Activated CD4-positive, alpha-beta memory T cell treated with anti-CD3 and anti-CD28 coated beads for 36 hours (primary cell): Measurements from ENCODE around the gene CARTPT. TPM values are rescaled to one million over a fixed set of nuclear protein-coding genes. Genes with fewer than 3 reads are reported as not detected.

Source experiments
- CTCF ChIA-PET: fragments of 350-600 bp; sonication (Branson Sonifier 250); formaldehyde crosslinking; loops from one replicate; lab custom pipeline; 2021; ENCODE audit warnings: antibody characterized with exemption, inconsistent platforms; lab: Charles Lee
- POLR2A ChIA-PET: fragments of 350-600 bp; sonication (Branson Sonifier 250); formaldehyde crosslinking; loops from one replicate; lab custom pipeline; 2021; ENCODE audit warnings: antibody characterized with exemption; lab: Charles Lee
- DNase-seq: peaks from one replicate; pipeline ENCODE4 v3.0.0-alpha.2; 2020
- H3K27ac Mint-ChIP-seq: one replicate; pipeline ENCODE4 v1.8.0; 2021; ENCODE audit warnings: mixed read lengths
- H3K27me3 Mint-ChIP-seq: one replicate; pipeline ENCODE4 v1.8.0; 2021; ENCODE audit warnings: mixed read lengths
- H3K36me3 Mint-ChIP-seq: one replicate; pipeline ENCODE4 v1.8.0; 2021; ENCODE audit warnings: mixed read lengths
- H3K4me1 Mint-ChIP-seq: one replicate; pipeline ENCODE4 v1.8.0; 2021; ENCODE audit warnings: low read depth, mixed read lengths
- H3K4me3 Mint-ChIP-seq: one replicate; pipeline ENCODE4 v1.8.0; 2021; ENCODE audit warnings: mild to moderate bottlenecking, mixed read lengths
- H3K9me3 Mint-ChIP-seq: one replicate; pipeline ENCODE4 v1.8.0; 2021; ENCODE audit warnings: mixed read lengths
- intact Hi-C: fragments of 100-400 bp; cut with micrococcal nuclease; formaldehyde crosslinking; loops from one replicate; pipeline ENCODE4 v1.15.1; 2023
- total RNA-seq, 2 experiments: library from RNA; stranded (reverse); gene quantifications; one replicate each; pipeline ENCODE4 v1.2.3, GENCODE V29; 2021

The CARTPT gene
- total RNA-seq, 2 experiments from 2014 or later: not detected

DNA sequence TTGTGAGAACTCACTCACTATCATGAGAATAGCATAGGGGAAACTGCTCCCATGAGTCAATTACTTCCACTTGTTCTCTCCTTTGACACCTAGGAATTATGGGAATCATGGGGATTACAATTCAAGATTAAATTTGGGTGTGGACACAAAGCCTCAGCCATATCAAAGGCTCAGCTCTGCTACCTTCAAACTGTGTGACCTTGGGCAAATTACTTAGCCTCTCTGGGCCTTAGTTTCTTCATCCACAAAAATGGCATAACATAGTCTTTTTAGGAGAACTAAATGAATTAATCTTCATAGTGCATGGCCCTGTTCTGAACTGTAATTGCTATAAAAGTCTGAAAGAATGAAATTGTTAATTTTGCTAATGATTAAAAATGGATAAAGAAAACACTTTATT is 18.3 kb upstream of the CARTPT start:
- DNase-seq: no peak
- ChIA-PET POLR2A (no interaction called here), CTCF (no interaction called here)
- H3K27ac Mint-ChIP-seq: no peak overlapping the region
- H3K4me1 Mint-ChIP-seq: peaks cover 9% of the 10 kb centered on the region
- peaks cover 7% of the 10 kb centered on the region for H3K27me3 Mint-ChIP-seq
- intact Hi-C loops: no loop called here
- no peak overlapping the region for H3K4me3 Mint-ChIP-seq
- H3K9me3 Mint-ChIP-seq: no peaks in the 10 kb centered on the region
- H3K36me3 Mint-ChIP-seq: no peaks in the 10 kb centered on the region

DNA sequence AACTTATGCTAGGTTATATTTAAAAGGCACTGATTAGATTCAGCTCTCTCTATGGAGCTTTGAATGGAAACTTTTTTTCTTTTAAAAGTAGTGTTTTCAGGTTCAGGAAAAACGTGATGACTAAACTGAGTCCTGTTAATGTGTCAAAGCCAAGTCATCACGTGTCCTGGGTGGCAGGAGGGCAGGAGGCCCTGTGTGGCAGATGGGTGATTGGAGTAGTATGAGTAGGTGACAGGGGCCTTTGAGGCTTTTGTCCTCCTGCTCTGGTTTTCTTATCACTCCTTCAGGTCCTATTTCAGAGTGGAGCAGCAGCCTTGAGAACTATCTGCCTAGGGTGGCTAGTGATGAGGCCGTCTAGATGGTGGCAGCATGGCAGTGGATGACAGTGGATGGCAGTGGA is 17.7 kb upstream of the CARTPT start:
- peaks cover 7% of the 10 kb centered on the region for H3K27me3 Mint-ChIP-seq
- H3K27ac Mint-ChIP-seq: no peak overlapping the region
- ChIA-PET POLR2A (no interaction called here), CTCF (no interaction called here)
- H3K36me3 Mint-ChIP-seq: no peaks in the 10 kb centered on the region
- H3K9me3 Mint-ChIP-seq: no peaks in the 10 kb centered on the region
- DNase-seq: peak; percentile 39
- peaks cover 9% of the 10 kb centered on the region for H3K4me1 Mint-ChIP-seq
- no peak overlapping the region for H3K4me3 Mint-ChIP-seq
- intact Hi-C loops: no loop called here

DNA sequence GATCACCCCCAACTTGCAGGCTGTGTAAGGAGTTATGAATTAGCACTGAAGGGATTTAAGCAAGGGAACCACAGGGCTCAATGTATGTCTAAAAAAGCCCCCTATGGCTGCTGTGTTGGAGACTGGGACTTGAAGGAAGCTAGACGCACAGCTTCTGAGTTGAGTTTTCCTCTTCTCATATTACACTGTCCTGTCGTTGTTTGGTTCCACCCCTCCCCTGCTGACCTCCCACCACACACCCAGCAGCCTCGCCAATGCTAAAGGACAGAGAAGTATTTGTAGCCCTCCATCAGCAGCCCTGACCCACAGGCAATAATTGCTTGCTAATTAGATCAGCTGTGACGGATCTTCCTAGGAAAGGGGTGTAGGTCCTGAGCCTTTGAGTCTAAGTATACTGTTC is 15.1 kb upstream of the CARTPT start:
- ChIA-PET CTCF (no interaction called here), POLR2A (no interaction called here)
- Mint-ChIP-seq H3K4me1 (peaks cover 1% of the 10 kb centered on the region), H3K27ac (no peak overlapping the region), H3K4me3 (no peak overlapping the region), H3K9me3 (no peaks in the 10 kb centered on the region), H3K27me3 (peaks cover 4% of the 10 kb centered on the region), H3K36me3 (no peaks in the 10 kb centered on the region)
- DNase-seq: no peak
- intact Hi-C loops: no loop called here

DNA sequence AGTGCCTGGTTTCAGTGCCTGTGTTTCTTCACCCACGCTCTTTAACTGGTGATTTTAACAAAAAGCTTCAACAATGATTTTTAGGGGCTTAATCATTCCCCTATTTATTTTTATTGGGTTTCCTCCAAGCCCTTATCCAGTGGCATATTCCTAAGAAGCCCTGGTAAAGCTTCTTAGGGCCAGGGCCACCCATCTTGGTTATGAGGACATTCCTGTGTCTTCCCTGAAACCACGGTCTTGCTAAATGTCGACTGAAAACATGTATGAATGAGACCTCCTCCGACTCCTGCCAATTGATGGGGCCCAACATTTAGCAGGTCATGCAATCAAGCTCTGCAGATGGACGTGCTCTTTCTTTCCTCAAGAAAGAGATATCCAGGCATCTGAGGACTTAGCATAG is 13.7 kb upstream of the CARTPT start:
- ChIA-PET CTCF (no interaction called here), POLR2A (no interaction called here)
- Mint-ChIP-seq H3K4me3 (no peak overlapping the region), H3K27ac (no peak overlapping the region), H3K9me3 (no peaks in the 10 kb centered on the region), H3K36me3 (no peaks in the 10 kb centered on the region), H3K27me3 (peaks cover 4% of the 10 kb centered on the region), H3K4me1 (peaks cover 1% of the 10 kb centered on the region)
- DNase-seq: no peak
- intact Hi-C loops: no loop called here

DNA sequence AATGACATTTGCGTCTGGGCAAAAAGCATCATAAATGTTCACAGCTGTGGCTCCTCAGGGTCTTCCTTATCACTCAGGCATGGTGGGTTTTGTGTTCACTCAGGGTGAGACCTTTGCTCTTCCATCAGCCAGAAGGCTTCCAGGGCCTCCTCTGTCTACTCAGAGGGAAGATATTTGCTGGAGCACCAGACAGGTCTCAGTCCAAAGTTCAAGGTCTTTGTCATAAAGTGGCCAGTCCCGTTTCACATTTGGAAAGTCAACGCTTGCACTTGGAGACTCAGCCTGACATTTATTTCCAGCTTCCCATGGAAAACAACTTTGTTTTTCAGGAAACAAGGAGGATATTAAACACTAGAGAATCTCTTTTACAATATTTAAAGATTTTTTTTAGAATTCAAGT is 12.2 kb upstream of the CARTPT start:
- H3K36me3 Mint-ChIP-seq: no peaks in the 10 kb centered on the region
- H3K27ac Mint-ChIP-seq: no peak overlapping the region
- ChIA-PET POLR2A (no interaction called here), CTCF (no interaction called here)
- intact Hi-C loops: no loop called here
- no peaks in the 10 kb centered on the region for H3K9me3 Mint-ChIP-seq
- no peaks in the 10 kb centered on the region for H3K4me1 Mint-ChIP-seq
- H3K27me3 Mint-ChIP-seq: peaks cover 4% of the 10 kb centered on the region
- no peak overlapping the region for H3K4me3 Mint-ChIP-seq
- DNase-seq: no peak

DNA sequence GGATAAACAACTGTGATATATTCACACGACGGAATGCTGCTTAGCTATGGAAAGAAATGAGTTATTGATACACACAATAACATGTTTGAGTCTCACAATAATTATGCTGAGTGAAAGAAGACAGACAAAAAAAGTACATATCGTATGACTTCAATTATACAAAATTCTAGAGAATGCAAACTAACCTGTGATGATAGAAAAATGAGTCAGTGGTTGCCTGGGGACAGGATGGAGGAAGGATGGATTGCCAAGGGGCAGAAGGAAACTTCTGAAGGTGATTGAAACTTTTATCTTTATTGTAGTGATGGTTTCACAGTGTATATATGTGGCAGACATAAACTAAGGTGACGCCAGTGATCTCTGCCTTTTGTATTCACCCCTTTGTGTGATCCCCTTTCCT is 7.5 kb upstream of the CARTPT start:
- no peak for DNase-seq
- ChIA-PET POLR2A (no interaction called here), CTCF (no interaction called here)
- no peaks in the 10 kb centered on the region for H3K9me3 Mint-ChIP-seq
- H3K36me3 Mint-ChIP-seq: no peaks in the 10 kb centered on the region
- H3K4me1 Mint-ChIP-seq: no peaks in the 10 kb centered on the region
- H3K27me3 Mint-ChIP-seq: peaks cover 20% of the 10 kb centered on the region
- H3K27ac Mint-ChIP-seq: no peak overlapping the region
- intact Hi-C loops: no loop called here
- H3K4me3 Mint-ChIP-seq: no peak overlapping the region

DNA sequence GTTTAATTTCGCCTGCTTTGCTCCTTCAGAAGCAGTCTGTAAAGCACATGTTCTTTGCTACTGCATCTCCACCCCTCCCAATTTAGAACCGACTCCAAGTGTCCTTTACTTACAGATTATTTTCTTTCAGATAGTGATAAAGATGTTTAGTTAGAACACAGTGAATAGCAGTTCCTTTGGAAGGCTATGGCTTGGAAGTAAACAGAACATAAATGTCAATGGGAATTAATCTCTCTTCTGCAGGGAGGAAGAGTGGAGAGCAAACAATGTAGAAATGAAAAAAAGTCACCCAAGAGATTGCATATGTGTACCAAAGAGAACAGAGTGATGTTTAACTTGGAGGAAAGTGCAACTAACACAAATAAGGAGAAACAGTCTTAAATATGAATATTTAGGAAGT is 4.2 kb upstream of the CARTPT start:
- Mint-ChIP-seq H3K27ac (no peak overlapping the region), H3K36me3 (no peaks in the 10 kb centered on the region), H3K27me3 (peaks cover 39% of the 10 kb centered on the region), H3K4me1 (peaks cover 2% of the 10 kb centered on the region), H3K9me3 (no peaks in the 10 kb centered on the region), H3K4me3 (no peak overlapping the region)
- DNase-seq: no peak
- CTCF ChIA-PET: interaction anchor here (0.7 kb wide), 1 partner anchor 43 kb away, joined by 5 read pairs; no protein-coding TSS in a partner anchor
- intact Hi-C loops: no loop called here
- POLR2A ChIA-PET: no interaction called here

DNA sequence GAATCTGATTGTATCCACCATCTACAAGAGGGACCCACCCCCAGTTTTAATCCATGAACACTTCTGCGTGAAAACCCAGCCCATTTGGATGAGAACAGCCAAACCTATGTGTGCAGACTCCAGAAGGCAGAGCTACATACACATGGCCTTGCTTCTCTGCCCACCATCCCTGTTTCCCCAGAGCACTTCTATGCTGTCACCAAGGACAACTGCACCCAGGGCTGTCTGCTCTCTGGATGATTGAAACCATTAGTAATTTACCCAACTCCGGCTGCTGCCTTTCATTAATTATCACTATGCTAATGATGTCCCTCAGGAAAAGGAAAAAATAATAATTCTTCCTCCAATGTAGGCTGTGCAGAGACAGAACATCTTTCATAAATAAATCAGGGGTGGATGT is 8.9 kb downstream of the CARTPT start:
- no peak for DNase-seq
- Mint-ChIP-seq H3K4me3 (no peak overlapping the region), H3K9me3 (no peaks in the 10 kb centered on the region), H3K27ac (no peak overlapping the region), H3K36me3 (no peaks in the 10 kb centered on the region), H3K27me3 (peaks cover 17% of the 10 kb centered on the region), H3K4me1 (no peaks in the 10 kb centered on the region)
- ChIA-PET POLR2A (no interaction called here), CTCF (no interaction called here)
- intact Hi-C loops: no loop called here

DNA sequence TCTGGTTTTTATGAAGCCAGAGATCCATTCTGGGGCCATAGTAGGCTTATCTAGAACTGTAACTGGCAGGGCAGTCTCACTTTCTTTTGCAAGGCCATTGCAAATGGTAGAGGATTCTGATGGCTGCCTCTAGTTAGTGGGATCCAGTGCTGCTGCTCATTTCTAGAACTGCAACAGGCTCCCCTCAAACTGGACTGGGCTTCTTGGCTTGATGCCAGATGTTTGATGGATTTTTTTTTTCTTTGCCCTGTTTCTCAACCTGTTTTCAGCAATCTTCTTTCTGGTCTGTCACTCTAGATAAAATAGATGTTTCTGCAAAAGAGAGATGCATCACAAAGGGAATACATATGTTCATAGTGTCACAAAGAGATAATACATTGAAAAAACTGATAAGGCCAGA is 11.9 kb downstream of the CARTPT start:
- Mint-ChIP-seq H3K9me3 (no peaks in the 10 kb centered on the region), H3K4me1 (no peaks in the 10 kb centered on the region), H3K36me3 (no peaks in the 10 kb centered on the region), H3K27ac (no peak overlapping the region), H3K4me3 (no peak overlapping the region), H3K27me3 (peaks cover 14% of the 10 kb centered on the region)
- intact Hi-C loops: no loop called here
- ChIA-PET CTCF (no interaction called here), POLR2A (no interaction called here)
- DNase-seq: no peak

DNA sequence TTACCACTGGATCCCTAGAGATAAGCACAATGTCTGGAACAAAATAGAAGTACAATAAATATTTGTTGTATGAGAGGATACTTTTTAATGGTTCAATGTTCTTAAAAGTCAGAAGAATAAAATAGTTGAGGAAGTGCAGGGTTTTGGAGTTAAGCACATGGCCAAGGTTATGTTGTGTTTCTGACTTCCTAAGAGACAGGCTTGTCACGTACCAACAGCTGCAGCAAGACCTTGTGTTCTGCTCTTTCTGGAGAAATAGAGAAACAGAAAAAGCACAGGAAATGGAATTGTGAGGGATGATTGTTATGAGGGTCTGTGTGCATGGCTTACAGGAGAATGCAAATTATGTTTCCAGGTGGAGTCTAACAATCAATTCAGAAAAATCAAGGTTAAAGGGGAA is 12.9 kb downstream of the CARTPT start:
- intact Hi-C loops: no loop called here
- Mint-ChIP-seq H3K9me3 (no peaks in the 10 kb centered on the region), H3K27ac (no peak overlapping the region), H3K4me3 (no peak overlapping the region), H3K27me3 (peaks cover 13% of the 10 kb centered on the region), H3K4me1 (no peaks in the 10 kb centered on the region), H3K36me3 (no peaks in the 10 kb centered on the region)
- no peak for DNase-seq
- POLR2A ChIA-PET: no interaction called here
- CTCF ChIA-PET: no interaction called here

DNA sequence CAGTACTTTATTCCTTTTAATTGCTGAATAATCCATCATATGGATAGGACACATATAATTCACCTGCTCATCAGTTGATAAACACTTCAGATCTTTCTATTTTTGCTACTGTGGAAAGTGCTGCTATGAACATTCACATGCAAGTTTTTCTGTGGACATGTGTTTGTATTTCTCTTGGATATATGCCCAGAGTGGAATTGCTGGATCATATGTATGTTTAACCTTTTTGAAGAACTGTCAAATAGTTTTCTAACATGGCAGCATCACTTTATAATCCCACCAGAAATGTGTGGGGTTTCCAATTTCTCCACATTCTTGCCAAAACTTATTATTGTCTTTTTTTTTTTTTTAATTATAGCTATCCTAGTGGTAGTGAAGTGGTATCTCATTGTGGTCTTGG is 15.1 kb downstream of the CARTPT start:
- CTCF ChIA-PET: no interaction called here
- no peak overlapping the region for H3K4me3 Mint-ChIP-seq
- no peaks in the 10 kb centered on the region for H3K4me1 Mint-ChIP-seq
- no peak overlapping the region for H3K27ac Mint-ChIP-seq
- POLR2A ChIA-PET: no interaction called here
- H3K36me3 Mint-ChIP-seq: no peaks in the 10 kb centered on the region
- intact Hi-C loops: no loop called here
- H3K9me3 Mint-ChIP-seq: no peaks in the 10 kb centered on the region
- DNase-seq: no peak
- H3K27me3 Mint-ChIP-seq: peaks cover 8% of the 10 kb centered on the region

DNA sequence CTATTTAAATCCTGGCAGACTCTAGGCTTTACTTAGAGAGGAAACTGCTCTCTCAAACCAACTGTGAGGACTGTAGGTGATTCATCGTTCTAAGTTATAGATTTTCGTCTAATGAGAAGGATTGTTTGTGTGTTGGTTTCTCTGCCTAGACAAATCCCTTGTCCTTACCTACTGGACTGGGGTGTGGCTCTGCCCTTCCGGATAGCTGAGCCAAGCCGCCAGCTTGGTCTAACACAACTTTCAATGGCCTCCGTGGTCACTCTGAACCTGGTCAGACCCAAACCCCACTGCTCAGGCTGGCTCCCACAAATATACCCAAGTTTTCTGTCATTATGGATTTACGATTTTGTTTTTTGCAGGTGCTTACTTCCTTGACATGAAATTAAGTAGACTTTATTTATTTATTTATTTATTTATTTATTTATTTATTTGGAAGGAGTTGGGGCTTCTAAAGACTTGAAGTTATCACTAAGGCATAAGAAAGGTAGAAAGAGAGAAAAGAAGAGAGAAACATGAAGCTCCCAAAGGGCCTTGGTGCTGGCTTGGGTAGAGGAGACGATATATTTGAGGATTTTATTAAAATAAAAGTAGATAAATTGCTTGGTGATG is 19.0 kb downstream of the CARTPT start:
- CTCF ChIA-PET: no interaction called here
- H3K9me3 Mint-ChIP-seq: peaks cover 2% of the 10 kb centered on the region
- DNase-seq: no peak
- peaks cover 11% of the 10 kb centered on the region for H3K27me3 Mint-ChIP-seq
- peaks cover 2% of the 10 kb centered on the region for H3K36me3 Mint-ChIP-seq
- POLR2A ChIA-PET: no interaction called here
- H3K27ac Mint-ChIP-seq: no peak overlapping the region
- intact Hi-C loops: no loop called here
- H3K4me1 Mint-ChIP-seq: no peaks in the 10 kb centered on the region
- H3K4me3 Mint-ChIP-seq: no peak overlapping the region

DNA sequence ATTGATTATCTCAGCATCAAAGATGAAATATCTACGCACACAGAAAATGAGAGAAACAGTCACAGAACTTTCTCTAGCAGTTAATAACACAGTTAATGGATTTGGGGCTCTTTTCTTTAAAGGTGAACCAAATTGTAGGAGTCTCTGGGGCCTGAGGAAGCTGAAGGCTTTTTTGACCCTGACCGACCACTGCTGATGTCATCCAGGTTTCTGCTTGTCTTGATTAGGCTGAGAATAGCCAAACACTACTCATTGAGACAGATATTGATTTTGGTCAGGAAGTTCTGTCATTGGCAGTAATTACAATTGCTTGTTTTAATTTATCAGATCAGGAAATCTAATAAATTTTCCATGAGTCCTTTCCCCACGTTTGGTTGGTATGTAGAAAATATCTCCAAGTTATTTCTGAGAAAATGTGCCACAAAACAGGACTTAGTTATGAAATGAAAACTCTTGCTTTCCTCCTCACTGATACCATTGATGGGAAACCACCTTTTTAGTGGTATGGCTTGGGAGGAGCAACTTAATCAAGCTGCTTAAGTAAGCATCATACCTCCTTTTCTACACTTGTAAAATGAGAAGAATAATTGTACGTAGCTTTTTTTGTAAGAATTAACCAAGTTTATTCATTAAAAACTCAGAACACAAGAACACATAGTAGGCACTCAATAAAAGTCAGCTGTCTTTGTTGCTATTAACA is 19.7 kb downstream of the CARTPT start:
- H3K4me1 Mint-ChIP-seq: no peaks in the 10 kb centered on the region
- no peak overlapping the region for H3K4me3 Mint-ChIP-seq
- ChIA-PET CTCF (no interaction called here), POLR2A (interaction anchor here (0.8 kb wide), 1 partner anchor 55 kb away, joined by 3 read pairs; no protein-coding TSS in a partner anchor)
- DNase-seq: no peak
- H3K27me3 Mint-ChIP-seq: peaks cover 12% of the 10 kb centered on the region
- H3K9me3 Mint-ChIP-seq: peaks cover 2% of the 10 kb centered on the region
- H3K27ac Mint-ChIP-seq: no peak overlapping the region
- intact Hi-C loops: no loop called here
- H3K36me3 Mint-ChIP-seq: peaks cover 2% of the 10 kb centered on the region
